ENCODE results near the gene ATP10A. TPM values are rescaled to one million over a fixed set of nuclear protein-coding genes. Genes with fewer than 3 reads are reported as not detected.

The ATP10A gene
- total RNA-seq, 1 experiment from 2014 or later, result not detected

GRCh38 chr15:25661898-25662297 is 201.2 kb downstream of the ATP10A start:
- no peaks in the 10 kb centered on the region for H3K36me3 ChIP-seq (ENCODE audit: control insufficient read depth, insufficient read depth, low read length)
- intact Hi-C loops (cut with micrococcal nuclease; ENCODE audit: unreplicated experiment), result no loop called here
- Mint-ChIP-seq H3K4me1 (ENCODE audit: low read depth, unreplicated experiment) (peaks cover 11% of the 10 kb centered on the region), H3K9me3 (ENCODE audit: unreplicated experiment) (no peaks in the 10 kb centered on the region), H3K4me3 (ENCODE audit: unreplicated experiment) (no peak overlapping the region), H3K27me3 (ENCODE audit: insufficient read depth, unreplicated experiment) (no peaks in the 10 kb centered on the region), H3K27ac (ENCODE audit: unreplicated experiment) (no peak overlapping the region), H3K36me3 (ENCODE audit: insufficient read depth, unreplicated experiment) (no peaks in the 10 kb centered on the region)
- CTCF ChIA-PET, result no interaction called here
- peaks cover 12% of the 10 kb centered on the region for H3K4me1 ChIP-seq
- no peak for DNase-seq
- POLR2A ChIA-PET, result no interaction called here
- BruUV-seq (replicated peaks), result no TSS peak
- H3K4me3 ChIP-seq (ENCODE audit: low read depth, low read length), result no peak overlapping the region
- peaks cover 5% of the 10 kb centered on the region; the same call in 1 of the 2 replicates for H3K9me3 ChIP-seq
- H3K27me3 ChIP-seq (replicated peaks; ENCODE audit: control insufficient read depth, insufficient read depth, low read length), result no peaks in the 10 kb centered on the region
- no peak for TF ChIP-seq CTCF (IDR thresholded peaks at IDR 0.05; ENCODE audit: insufficient read depth in 1 of 2, low read depth in 1 of 2, low read length in 1 of 2, severe bottlenecking in 1 of 2, unreplicated experiment in 1 of 2)

- H3K36me3 ChIP-seq (ENCODE audit: control insufficient read depth, insufficient read depth, low read length), result no peaks in the 10 kb centered on the region
- Mint-ChIP-seq H3K4me3 (ENCODE audit: unreplicated experiment) (no peak overlapping the region), H3K4me1 (ENCODE audit: low read depth, unreplicated experiment) (peaks cover 11% of the 10 kb centered on the region), H3K36me3 (ENCODE audit: insufficient read depth, unreplicated experiment) (no peaks in the 10 kb centered on the region), H3K27ac (ENCODE audit: unreplicated experiment) (no peak overlapping the region), H3K27me3 (ENCODE audit: insufficient read depth, unreplicated experiment) (no peaks in the 10 kb centered on the region), H3K9me3 (ENCODE audit: unreplicated experiment) (no peaks in the 10 kb centered on the region)
- peaks cover 5% of the 10 kb centered on the region; the same call in 1 of the 2 replicates for H3K9me3 ChIP-seq
- CTCF ChIA-PET, result no interaction called here
- no peak for TF ChIP-seq CTCF (IDR thresholded peaks at IDR 0.05; ENCODE audit: insufficient read depth in 1 of 2, low read depth in 1 of 2, low read length in 1 of 2, severe bottlenecking in 1 of 2, unreplicated experiment in 1 of 2)
- intact Hi-C loops (cut with micrococcal nuclease; ENCODE audit: unreplicated experiment), result no loop called here
- H3K4me3 ChIP-seq (ENCODE audit: low read depth, low read length), result no peak overlapping the region
- no peaks in the 10 kb centered on the region for H3K27me3 ChIP-seq (replicated peaks; ENCODE audit: control insufficient read depth, insufficient read depth, low read length)
- BruUV-seq (replicated peaks), result no TSS peak
- POLR2A ChIA-PET, result no interaction called here
- DNase-seq, result no peak
- peaks cover 12% of the 10 kb centered on the region for H3K4me1 ChIP-seq
Observed at GRCh38 chr15:25659251-25659650, 203.9 kb downstream of the ATP10A start.

- TF ChIP-seq CTCF (IDR thresholded peaks at IDR 0.05; ENCODE audit: insufficient read depth in 1 of 2, low read depth in 1 of 2, low read length in 1 of 2, severe bottlenecking in 1 of 2, unreplicated experiment in 1 of 2), result no peak
- Mint-ChIP-seq H3K4me1 (ENCODE audit: low read depth, unreplicated experiment) (peaks cover 11% of the 10 kb centered on the region), H3K9me3 (ENCODE audit: unreplicated experiment) (no peaks in the 10 kb centered on the region), H3K4me3 (ENCODE audit: unreplicated experiment) (no peak overlapping the region), H3K36me3 (ENCODE audit: insufficient read depth, unreplicated experiment) (no peaks in the 10 kb centered on the region), H3K27ac (ENCODE audit: unreplicated experiment) (no peak overlapping the region), H3K27me3 (ENCODE audit: insufficient read depth, unreplicated experiment) (no peaks in the 10 kb centered on the region)
- BruUV-seq (replicated peaks), result no TSS peak
- ChIA-PET CTCF (no interaction called here), POLR2A (no interaction called here)
- intact Hi-C loops (cut with micrococcal nuclease; ENCODE audit: unreplicated experiment), result no loop called here
- H3K4me3 ChIP-seq (ENCODE audit: low read depth, low read length), result no peak overlapping the region
- peaks cover 5% of the 10 kb centered on the region; the same call in 1 of the 2 replicates for H3K9me3 ChIP-seq
- no peaks in the 10 kb centered on the region for H3K27me3 ChIP-seq (replicated peaks; ENCODE audit: control insufficient read depth, insufficient read depth, low read length)
- peaks cover 12% of the 10 kb centered on the region for H3K4me1 ChIP-seq
- no peak for DNase-seq
- H3K36me3 ChIP-seq (ENCODE audit: control insufficient read depth, insufficient read depth, low read length), result no peaks in the 10 kb centered on the region
Observed at GRCh38 chr15:25658560-25658959, 204.6 kb downstream of the ATP10A start.

Measured in Caco-2 (cell line).